CD1c-positive myeloid dendritic cell (primary cell): ENCODE measurements around the gene SMIM38.
A peak's percentile ranks its signal among the peaks of the same experiment; 100 is the strongest.
"Not testable (repeated sequence)": the region's sequence is repeated elsewhere in the genome, so short reads cannot be mapped to it uniquely, and the experiment has no call there.

Experiments used
- DNase-seq: peaks from one replicate; pipeline ENCODE4 v3.0.0-alpha.2; 2016; ENCODE audit errors: extremely low spot score

The SMIM38 gene

DNA sequence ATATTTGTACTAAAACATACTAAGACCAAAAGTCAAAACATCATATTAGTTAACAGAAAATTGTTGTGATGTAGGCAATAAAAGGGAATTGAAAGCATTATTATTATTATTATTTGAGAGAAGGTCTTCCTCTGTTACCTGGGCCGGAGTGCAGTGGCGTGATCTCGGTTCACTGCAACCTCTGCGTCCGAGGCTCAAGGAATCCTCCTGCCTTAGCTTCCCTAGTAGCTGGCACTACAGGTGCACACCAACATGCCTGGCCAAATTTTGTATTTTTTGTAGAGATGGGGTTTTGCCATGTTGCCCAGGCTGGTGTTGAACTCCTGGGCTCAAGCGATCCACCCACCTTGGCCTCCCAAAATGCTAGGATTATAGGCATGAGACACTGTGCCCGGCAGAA lies 15.6 kb upstream of the SMIM38 start:
- DNase-seq, result not testable (repeated sequence)

- DNase-seq, result no peak
These were observed 15.1 kb upstream of the SMIM38 start for GRCh38 chr11:69140635-69141034.

DNA sequence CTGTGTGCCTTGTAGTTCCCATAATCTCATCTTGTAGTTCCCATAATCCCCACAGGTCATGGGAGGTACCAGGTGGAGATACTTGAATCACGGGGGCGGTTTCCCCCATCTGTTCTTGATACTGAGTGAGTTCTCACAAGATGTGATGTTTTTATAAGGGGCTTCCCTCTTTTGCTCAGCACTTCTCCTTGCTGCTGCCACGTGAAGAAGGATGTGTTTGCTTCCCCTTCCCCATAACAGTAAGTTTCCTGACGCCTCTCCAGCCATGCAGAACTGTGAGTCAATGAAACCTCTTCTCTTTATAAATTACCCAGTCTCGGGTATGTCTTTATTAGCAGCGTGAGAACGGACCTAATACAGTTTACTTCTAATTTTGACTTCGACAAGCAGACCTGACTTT lies 14.0 kb upstream of the SMIM38 start:
- peak; percentile 77 for DNase-seq

GRCh38 chr11:69142895-69143294 lies 12.8 kb upstream of the SMIM38 start:
- peak; percentile 48 for DNase-seq

- no peak for DNase-seq
These were observed 11.3 kb upstream of the SMIM38 start for GRCh38 chr11:69144316-69145049.

GRCh38 chr11:69145050-69145380 lies 10.7 kb upstream of the SMIM38 start:
- no peak for DNase-seq

DNA sequence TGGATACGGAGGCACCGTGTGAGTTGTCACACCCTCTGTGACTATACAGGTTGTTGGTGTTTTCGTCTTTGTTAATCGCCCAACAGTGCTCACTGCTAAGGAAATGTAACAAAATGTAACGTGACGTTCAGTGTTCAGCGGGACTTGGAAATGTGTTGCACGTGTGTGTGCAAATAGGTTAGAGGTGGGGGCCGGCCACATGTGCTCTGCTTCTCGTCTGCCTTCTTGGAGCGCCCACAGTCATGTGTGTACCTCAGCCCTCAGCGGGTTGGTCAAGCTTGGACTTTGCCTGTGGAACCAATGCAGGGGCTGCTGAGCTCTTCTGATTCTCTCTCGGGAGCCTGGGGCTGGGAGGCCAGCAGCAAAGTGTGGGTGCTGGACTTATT lies 7.4 kb upstream of the SMIM38 start:
- DNase-seq, result no peak

GRCh38 chr11:69148806-69149205 lies 6.9 kb upstream of the SMIM38 start:
- no peak for DNase-seq

DNA sequence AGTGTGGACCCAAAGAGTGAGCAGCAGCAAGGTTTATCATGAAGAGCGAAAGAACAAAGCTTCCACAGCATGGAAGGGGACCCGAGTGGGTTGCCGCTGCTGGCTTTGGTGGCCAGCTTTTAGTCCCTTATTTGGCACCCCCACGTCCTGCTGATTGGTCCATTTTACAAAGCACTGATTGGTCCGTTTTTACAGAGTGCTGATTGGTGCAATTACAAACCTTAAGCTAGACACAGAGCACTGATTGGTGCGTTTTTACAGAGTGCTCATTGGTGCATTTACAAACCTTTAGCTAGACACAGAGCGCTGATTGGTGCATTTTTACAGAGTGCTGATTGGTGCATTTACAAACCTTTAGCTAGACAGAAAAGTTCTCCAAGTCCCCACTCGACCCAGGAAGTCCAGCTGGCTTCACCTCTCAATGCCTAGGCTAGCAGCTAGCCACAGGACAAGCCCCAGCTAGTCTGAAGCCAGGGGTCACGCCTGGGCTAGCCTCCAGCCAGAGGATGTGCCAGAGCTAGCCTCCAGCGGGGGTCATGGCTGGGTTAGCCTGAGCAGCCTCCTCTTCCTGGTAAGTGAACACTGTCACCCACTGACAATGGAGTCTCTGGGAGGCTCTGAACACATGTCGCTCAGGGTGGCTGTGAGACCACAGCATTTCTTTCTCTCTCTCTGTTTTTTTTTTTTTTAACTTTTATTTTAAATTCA lies 6.2 kb upstream of the SMIM38 start:
- not testable (repeated sequence) for DNase-seq

- DNase-seq, result no peak
These were observed 5.6 kb upstream of the SMIM38 start for GRCh38 chr11:69150175-69150574.

GRCh38 chr11:69151836-69152235 lies 3.9 kb upstream of the SMIM38 start:
- no peak for DNase-seq

DNA sequence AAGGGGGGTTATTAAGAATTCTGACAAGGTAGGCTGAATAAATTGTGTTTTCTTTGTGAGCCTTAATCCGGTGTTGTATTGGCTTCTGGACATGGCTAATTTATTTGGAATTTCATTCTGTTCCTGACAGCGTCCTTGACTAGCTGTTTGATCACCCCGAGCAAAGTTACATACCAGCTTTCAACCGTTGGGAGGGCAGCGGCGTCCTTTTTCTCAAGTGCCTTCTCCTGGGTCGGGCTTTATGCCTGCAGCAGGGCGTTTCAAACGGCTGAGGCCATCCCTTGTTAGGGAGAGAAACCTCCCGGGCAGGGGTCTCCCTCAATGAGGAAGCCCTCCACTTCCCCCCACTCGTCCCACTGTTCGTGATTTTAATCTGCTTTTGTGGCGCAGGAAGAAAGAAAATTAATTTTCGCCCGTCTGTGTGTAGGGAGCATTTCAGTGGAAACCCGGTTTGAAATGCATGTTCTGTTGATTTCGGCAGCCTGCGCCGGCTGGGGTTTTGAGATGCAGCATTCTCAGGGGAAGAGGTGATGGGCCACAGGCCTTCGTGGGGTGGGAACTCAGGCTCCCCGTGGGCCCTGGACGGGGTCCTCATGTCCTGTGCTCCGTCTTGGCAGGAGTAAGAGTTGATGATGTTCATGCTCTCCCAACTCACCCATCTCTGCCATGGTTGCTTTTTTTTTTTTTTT lies 2.9 kb upstream of the SMIM38 start:
- no peak for DNase-seq

- DNase-seq, result no peak
These were observed 2.1 kb upstream of the SMIM38 start for GRCh38 chr11:69153661-69154060.

- DNase-seq, result no peak
These were observed 1.4 kb upstream of the SMIM38 start for GRCh38 chr11:69154211-69154913.

DNA sequence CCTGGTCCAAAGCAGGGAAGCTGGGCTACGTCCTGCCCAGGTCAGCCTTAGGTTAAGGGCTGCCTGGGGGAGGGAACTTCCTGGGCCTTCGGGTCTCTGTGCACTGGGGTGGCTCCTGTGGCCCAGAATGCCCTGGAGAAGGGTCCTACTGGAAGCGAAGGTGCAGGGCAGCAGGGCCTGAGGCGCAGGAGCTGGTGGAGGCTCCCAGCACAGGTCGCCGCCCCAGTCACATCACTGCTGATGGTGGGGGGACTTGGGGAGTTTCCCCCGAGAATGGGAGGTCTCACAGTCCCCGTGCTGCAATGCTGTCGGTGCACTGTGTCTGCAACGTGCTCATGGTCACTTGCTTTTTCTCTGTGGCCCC lies 815 bp upstream of the SMIM38 start:
- DNase-seq, result no peak

DNA sequence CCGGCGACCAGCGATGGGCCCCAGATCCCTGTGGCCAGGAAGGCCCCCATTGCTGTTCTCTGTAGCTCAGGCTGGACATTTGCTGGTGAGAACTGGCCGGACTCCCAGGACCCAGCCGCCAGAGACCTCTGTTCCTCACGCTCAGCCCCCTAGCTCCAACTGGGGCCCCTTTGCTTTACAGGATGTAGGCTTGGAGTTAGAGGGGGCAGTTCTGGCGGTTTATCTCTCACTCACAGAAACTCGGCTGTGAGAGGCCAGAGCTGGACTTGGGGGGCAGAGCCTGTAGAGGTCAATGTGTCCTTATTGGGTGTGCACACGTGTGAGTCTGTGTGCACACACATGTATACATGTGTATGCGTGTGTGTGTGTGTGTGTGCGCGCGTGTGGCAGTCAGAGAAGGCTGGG lies 502 bp downstream of the SMIM38 start:
- no peak for DNase-seq

DNA sequence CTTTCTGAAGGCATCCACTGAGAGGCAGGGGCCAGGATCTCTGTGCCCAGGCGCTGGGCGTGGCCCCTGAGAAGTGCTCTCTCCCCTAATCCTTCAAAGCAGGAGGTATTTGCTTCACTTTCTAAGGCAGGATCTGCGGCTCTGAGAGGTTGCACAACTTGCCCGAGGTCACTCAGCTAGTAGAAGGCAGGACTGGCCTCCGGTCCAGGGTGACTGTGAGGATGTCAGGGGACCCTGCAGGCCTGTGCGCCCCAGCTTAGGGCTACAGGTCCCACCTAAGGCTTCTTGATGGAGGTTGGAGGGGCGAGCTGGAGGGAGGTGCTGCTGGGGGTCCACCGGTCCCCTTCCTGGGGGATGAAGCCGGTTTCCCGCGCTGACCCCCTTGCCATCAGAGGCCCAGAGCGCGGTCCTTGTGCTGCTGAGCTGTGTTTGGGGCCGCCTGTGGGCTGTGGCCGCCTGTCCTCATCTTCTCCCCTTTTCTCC lies 979 bp downstream of the SMIM38 start:
- no peak for DNase-seq

DNA sequence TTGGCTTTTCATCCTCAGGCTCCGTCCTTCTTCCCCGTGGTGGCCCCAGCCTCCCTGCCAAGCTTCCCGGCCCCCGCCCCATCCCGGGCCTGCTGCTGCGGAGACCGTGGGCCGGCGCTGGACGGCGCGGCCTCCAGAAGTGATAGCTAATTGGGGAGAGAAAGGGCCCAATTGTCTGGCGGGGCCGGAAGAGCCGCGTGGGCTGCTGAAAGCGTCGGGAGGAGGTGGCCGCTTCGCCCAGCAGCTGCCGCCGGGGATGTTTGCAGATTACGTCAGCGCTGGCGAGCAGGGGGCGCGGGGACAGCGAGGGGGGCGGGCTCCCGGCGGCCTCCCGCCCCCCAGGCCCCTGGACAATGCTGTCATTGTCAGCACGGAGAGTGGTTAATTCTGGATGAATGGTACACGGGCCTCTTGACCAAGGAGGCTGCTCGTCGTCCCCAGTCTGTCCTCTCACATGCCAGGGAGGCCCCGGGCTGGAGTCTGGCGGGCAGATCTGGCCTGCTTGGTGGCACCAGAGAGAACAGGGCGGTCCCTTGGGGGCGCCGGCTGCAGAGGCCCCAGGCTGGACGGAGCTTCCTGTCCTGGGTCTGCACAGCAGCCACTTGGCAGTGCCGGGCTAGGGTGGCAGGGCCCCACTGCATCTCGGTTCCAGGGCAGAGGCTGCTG lies 1.6 kb downstream of the SMIM38 start:
- DNase-seq, result no peak

GRCh38 chr11:69157822-69158231 lies 2.1 kb downstream of the SMIM38 start:
- no peak for DNase-seq

- no peak for DNase-seq
These were observed 2.8 kb downstream of the SMIM38 start for GRCh38 chr11:69158301-69159149.
